Forelimb muscle (tissue), 1 donor: ENCODE data around the gene NUP160. TPM values are rescaled to one million over a fixed set of nuclear protein-coding genes. Genes with fewer than 3 reads are reported as not detected.

Experiments
- polyA plus RNA-seq: library from polyadenylated mRNA; unstranded; fragments of 120-200 nt; gene quantifications from one replicate; pipeline ENCODE4 v1.2.1, GENCODE V29; 2013; ENCODE audit not compliant: insufficient read length

Gene NUP160
- polyA plus RNA-seq, 1 donor: 29.1 TPM

Other genes with a start within 250 kb of the NUP160 start
- 76.6 TPM for gene MTCH2, start 205.8 kb downstream of the NUP160 start, polyA plus RNA-seq
- 0.47 TPM for gene AGBL2, start 133.0 kb downstream of the NUP160 start, polyA plus RNA-seq
- gene FNBP4, start 81.0 kb downstream of the NUP160 start, polyA plus RNA-seq: 101 TPM
- 2.3 TPM for gene PTPRJ, start 132.2 kb upstream of the NUP160 start, polyA plus RNA-seq